ENCODE results near the gene ZFAND2B. TPM values are rescaled to one million over a fixed set of nuclear protein-coding genes. Genes with fewer than 3 reads are reported as not detected.

Gene ZFAND2B
- polyA plus RNA-seq, 1 donor from 2014 or later = 73.6 TPM

GRCh38 chr2:219178377-219179175, 28.0 kb upstream of the ZFAND2B start:
- H2AFZ ChIP-seq (ENCODE audit: low read depth, low read length) = peak overlapping the region; percentile 37
- H3K27me3 ChIP-seq (ENCODE audit: insufficient read depth, low read depth, low read length) = no peaks in the 10 kb centered on the region
- no peaks in the 10 kb centered on the region for H3K9me2 ChIP-seq (ENCODE audit: insufficient read depth, low read length)
- TF ChIP-seq MXI1 (conservative IDR thresholded peaks at IDR 0.05; ENCODE audit: poor library complexity, severe bottlenecking) (peak; percentile 62), EZH2 (IDR thresholded peaks at IDR 0.05; ENCODE audit: borderline replicate concordance, insufficient read depth, low read length, poor library complexity, severe bottlenecking) (no peak)
- H3K4me2 ChIP-seq (ENCODE audit: low read length) = peak overlapping the region; percentile 100
- no peaks in the 10 kb centered on the region for H3K9me3 ChIP-seq (ENCODE audit: low read length)
- H3K4me3 ChIP-seq (ENCODE audit: low read length) = peak overlapping the region; percentile 96
- H3F3A ChIP-seq (ENCODE audit: insufficient read depth, low read length, poor library complexity, severe bottlenecking) = peaks cover 3% of the 10 kb centered on the region
- H3K27ac ChIP-seq (ENCODE audit: low read length) = peak overlapping the region; percentile 77
- H3K36me3 ChIP-seq (ENCODE audit: insufficient read depth, low read length) = peaks cover 6% of the 10 kb centered on the region
- H3K79me2 ChIP-seq (replicated peaks; ENCODE audit: insufficient read depth, low read length) = peaks cover 18% of the 10 kb centered on the region
- no peaks in the 10 kb centered on the region for H4K20me1 ChIP-seq (ENCODE audit: insufficient read depth)
- H3K9ac ChIP-seq (ENCODE audit: low read length) = peak overlapping the region; percentile 90

- Histone ChIP-seq H2AFZ (ENCODE audit: low read depth, low read length) (no peak overlapping the region), H3K4me3 (ENCODE audit: low read length) (peak overlapping the region; percentile 96), H3K9me2 (ENCODE audit: insufficient read depth, low read length) (no peaks in the 10 kb centered on the region), H3F3A (ENCODE audit: insufficient read depth, low read length, poor library complexity, severe bottlenecking) (peaks cover 3% of the 10 kb centered on the region), H3K79me2 (replicated peaks; ENCODE audit: insufficient read depth, low read length) (peaks cover 18% of the 10 kb centered on the region), H3K4me2 (ENCODE audit: low read length) (peak overlapping the region; percentile 100), H3K36me3 (ENCODE audit: insufficient read depth, low read length) (peaks cover 6% of the 10 kb centered on the region), H3K9ac (ENCODE audit: low read length) (peak overlapping the region; percentile 90), H3K27me3 (ENCODE audit: insufficient read depth, low read depth, low read length) (no peaks in the 10 kb centered on the region), H3K27ac (ENCODE audit: low read length) (no peak overlapping the region), H3K9me3 (ENCODE audit: low read length) (no peaks in the 10 kb centered on the region), H4K20me1 (ENCODE audit: insufficient read depth) (no peaks in the 10 kb centered on the region)
- no peak for TF ChIP-seq POLR2AphosphoS5 (IDR thresholded peaks at IDR 0.05)
- TF ChIP-seq, protein P1, sequence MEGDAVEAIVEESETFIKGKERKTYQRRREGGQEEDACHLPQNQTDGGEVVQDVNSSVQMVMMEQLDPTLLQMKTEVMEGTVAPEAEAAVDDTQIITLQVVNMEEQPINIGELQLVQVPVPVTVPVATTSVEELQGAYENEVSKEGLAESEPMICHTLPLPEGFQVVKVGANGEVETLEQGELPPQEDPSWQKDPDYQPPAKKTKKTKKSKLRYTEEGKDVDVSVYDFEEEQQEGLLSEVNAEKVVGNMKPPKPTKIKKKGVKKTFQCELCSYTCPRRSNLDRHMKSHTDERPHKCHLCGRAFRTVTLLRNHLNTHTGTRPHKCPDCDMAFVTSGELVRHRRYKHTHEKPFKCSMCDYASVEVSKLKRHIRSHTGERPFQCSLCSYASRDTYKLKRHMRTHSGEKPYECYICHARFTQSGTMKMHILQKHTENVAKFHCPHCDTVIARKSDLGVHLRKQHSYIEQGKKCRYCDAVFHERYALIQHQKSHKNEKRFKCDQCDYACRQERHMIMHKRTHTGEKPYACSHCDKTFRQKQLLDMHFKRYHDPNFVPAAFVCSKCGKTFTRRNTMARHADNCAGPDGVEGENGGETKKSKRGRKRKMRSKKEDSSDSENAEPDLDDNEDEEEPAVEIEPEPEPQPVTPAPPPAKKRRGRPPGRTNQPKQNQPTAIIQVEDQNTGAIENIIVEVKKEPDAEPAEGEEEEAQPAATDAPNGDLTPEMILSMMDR (IDR thresholded peaks at IDR 0.05; ENCODE audit: poor library complexity, severe bottlenecking) = no peak
- TF ChIP-seq RAD21 (conservative IDR thresholded peaks at IDR 0.05) = no peak
Observed at GRCh38 chr2:219179601-219180465, 26.7 kb upstream of the ZFAND2B start.

- Histone ChIP-seq H3K9me2 (ENCODE audit: insufficient read depth, low read length) (no peaks in the 10 kb centered on the region), H3K27ac (ENCODE audit: low read length) (no peak overlapping the region), H3K9ac (ENCODE audit: low read length) (no peak overlapping the region), H3K9me3 (ENCODE audit: low read length) (no peaks in the 10 kb centered on the region), H3K4me3 (ENCODE audit: low read length) (no peak overlapping the region), H3K36me3 (ENCODE audit: insufficient read depth, low read length) (peaks cover 6% of the 10 kb centered on the region), H3K4me2 (ENCODE audit: low read length) (no peak overlapping the region), H4K20me1 (ENCODE audit: insufficient read depth) (no peaks in the 10 kb centered on the region), H2AFZ (ENCODE audit: low read depth, low read length) (no peak overlapping the region), H3K27me3 (ENCODE audit: insufficient read depth, low read depth, low read length) (no peaks in the 10 kb centered on the region), H3K79me2 (replicated peaks; ENCODE audit: insufficient read depth, low read length) (peaks cover 16% of the 10 kb centered on the region), H3F3A (ENCODE audit: insufficient read depth, low read length, poor library complexity, severe bottlenecking) (peaks cover 3% of the 10 kb centered on the region)
- TF ChIP-seq EZH2 (IDR thresholded peaks at IDR 0.05; ENCODE audit: borderline replicate concordance, insufficient read depth, low read length, poor library complexity, severe bottlenecking) (no peak), SMC3 (conservative IDR thresholded peaks at IDR 0.05; ENCODE audit: poor library complexity) (no peak), RAD21 (conservative IDR thresholded peaks at IDR 0.05) (no peak), MXI1 (conservative IDR thresholded peaks at IDR 0.05; ENCODE audit: poor library complexity, severe bottlenecking) (no peak)
Observed at GRCh38 chr2:219180961-219181360, 25.6 kb upstream of the ZFAND2B start.
